OCI-LY7 (cell line): ENCODE data around the gene PIRT. TPM values are rescaled to one million over a fixed set of nuclear protein-coding genes. Genes with fewer than 3 reads are reported as not detected.

Source experiments
- BruUV-seq: library from RNA; stranded (reverse); fragments of 400-500 nt; replicated peaks from 2 replicates; lab custom pipeline; 2021; lab: Mats Ljungman, UMichigan
- CTCF ChIA-PET: fragments of 300-600 bp; sonication (Branson Sonifier 250); formaldehyde crosslinking; loops from one replicate; lab custom pipeline; 2022; ENCODE audit warnings: antibody characterized with exemption; ENCODE audit not compliant: unreplicated experiment; lab: Charles Lee
- POLR2A ChIA-PET: fragments of 300-600 bp; sonication (Branson Sonifier 250); formaldehyde crosslinking; loops from one replicate; lab custom pipeline; 2022; ENCODE audit warnings: antibody characterized with exemption; lab: Charles Lee
- DNase-seq: peaks from one replicate; pipeline ENCODE4 v3.0.0-alpha.2; 2015; ENCODE audit warnings: low spot score
- H2AFZ ChIP-seq: fragments of 200-600 bp; sonication (generic), shearing (Covaris generic); 2 replicates; pipeline ENCODE4 v1.6.1; 2014; ENCODE audit warnings: mild to moderate bottlenecking, antibody characterized with exemption, low read length, moderate library complexity
- H3K27ac ChIP-seq: fragments of 200-600 bp; sonication (generic); 2 replicates; pipeline ENCODE4 v1.5.1; 2014; ENCODE audit warnings: mixed run types, low read depth, mild to moderate bottlenecking, moderate library complexity, low read length, inconsistent platforms; ENCODE audit not compliant: poor library complexity, severe bottlenecking
- H3K36me3 ChIP-seq: fragments of 200-600 bp; sonication (generic); 2 replicates; pipeline ENCODE4 v1.6.1; 2014; ENCODE audit warnings: mild to moderate bottlenecking, antibody characterized with exemption, low read length, moderate library complexity, mixed read lengths; ENCODE audit not compliant: insufficient read depth
- H3K4me1 ChIP-seq: fragments of 200-600 bp; sonication (generic); 2 replicates; pipeline ENCODE4 v1.5.1; 2014; ENCODE audit warnings: mild to moderate bottlenecking, low read length; ENCODE audit not compliant: insufficient read depth, poor library complexity, severe bottlenecking
- H3K4me2 ChIP-seq: fragments of 200-600 bp; sonication (generic); 2 replicates; pipeline ENCODE4 v1.6.1; 2014; ENCODE audit warnings: mild to moderate bottlenecking, low read length
- H3K4me3 ChIP-seq: fragments of 200-600 bp; sonication (generic); 2 replicates; pipeline ENCODE4 v1.5.1; 2014; ENCODE audit warnings: mild to moderate bottlenecking, low read depth, low read length; ENCODE audit not compliant: poor library complexity, severe bottlenecking
- H3K79me2 ChIP-seq: fragments of 200-600 bp; sonication (generic); 2 replicates; pipeline ENCODE4 v1.6.1; 2016; ENCODE audit warnings: low read depth, mild to moderate bottlenecking, low read length, moderate library complexity, mixed read lengths; ENCODE audit not compliant: insufficient read depth
- H3K9me2 ChIP-seq: fragments of 200-600 bp; sonication (generic); 2 replicates; pipeline ENCODE4 v1.6.1; 2016; ENCODE audit warnings: mild to moderate bottlenecking, low read length, mixed read lengths; ENCODE audit not compliant: insufficient read depth
- H3K9me3 ChIP-seq: fragments of 200-600 bp; sonication (generic); 2 replicates; pipeline ENCODE4 v1.6.1; 2014; ENCODE audit warnings: mild to moderate bottlenecking, mixed run types, low read length, mixed read lengths
- H4K20me1 ChIP-seq: fragments of 200-600 bp; sonication (generic); 2 replicates; pipeline ENCODE4 v1.6.1; 2014; ENCODE audit warnings: mild to moderate bottlenecking, antibody characterized with exemption, low read length, moderate library complexity, mixed read lengths; ENCODE audit not compliant: insufficient read depth
- EZH2phosphoT487 ChIP-seq: fragments of 200-600 bp; sonication (generic); IDR thresholded peaks from 2 replicates; pipeline ENCODE4 v1.6.1; 2018; ENCODE audit warnings: low read depth, borderline replicate concordance, mild to moderate bottlenecking, mixed run types, antibody characterized with exemption, low read length, moderate library complexity, mixed read lengths
- intact Hi-C: fragments of 100-400 bp; cut with micrococcal nuclease; formaldehyde crosslinking; loops from one replicate; pipeline ENCODE4 v1.10.0; 2022; ENCODE audit not compliant: unreplicated experiment
- total RNA-seq, 2 experiments: library from RNA; depleted of rRNA in 1 of 2; stranded (reverse); fragments of >200 nt in 1 of 2; shearing (Covaris generic) in 1 of 2; gene quantifications; 2 replicates each; pipeline ENCODE4 v1.2.3, GENCODE V29; 2014 to 2022
- TF ChIP-seq, protein P1 (sequence below): fragments of 200-600 bp; sonication (generic); conservative IDR thresholded peaks from 2 replicates; pipeline ENCODE4 v1.5.1; 2014; ENCODE audit warnings: mild to moderate bottlenecking, antibody characterized with exemption, low read length, moderate library complexity, mixed read lengths

The PIRT gene
- total RNA-seq, 2 experiments from 2014 or later: not detected

DNA sequence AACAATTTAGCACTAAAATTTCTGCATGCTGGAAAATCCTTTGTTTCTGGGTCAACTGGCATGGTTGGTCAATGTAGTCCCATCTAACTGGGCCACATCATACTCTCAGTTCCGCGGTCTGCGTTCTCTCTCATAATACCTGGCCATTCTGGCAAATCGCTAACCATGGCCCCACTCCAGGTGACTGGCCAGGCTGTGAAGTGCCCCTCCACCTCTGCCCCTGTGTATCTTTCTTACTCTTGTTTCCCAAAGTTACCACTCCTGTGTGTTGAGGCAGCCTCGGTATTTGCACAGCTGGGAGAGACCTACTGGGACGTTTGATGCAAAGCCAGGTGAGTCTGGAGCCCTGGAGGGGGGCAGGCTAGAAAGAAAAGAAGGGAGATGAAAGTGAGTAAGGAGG lies 32.0 kb downstream of the PIRT start:
- Histone ChIP-seq H4K20me1 (no peaks in the 10 kb centered on the region), H3K27ac (no peak overlapping the region), H3K36me3 (no peaks in the 10 kb centered on the region), H3K9me2 (no peaks in the 10 kb centered on the region), H3K79me2 (no peaks in the 10 kb centered on the region), H3K4me2 (no peak overlapping the region), H3K4me3 (no peak overlapping the region), H3K9me3 (no peaks in the 10 kb centered on the region), H2AFZ (no peak overlapping the region), H3K4me1 (no peaks in the 10 kb centered on the region)
- no peak for TF ChIP-seq EZH2phosphoT487
- TF ChIP-seq, protein P1, sequence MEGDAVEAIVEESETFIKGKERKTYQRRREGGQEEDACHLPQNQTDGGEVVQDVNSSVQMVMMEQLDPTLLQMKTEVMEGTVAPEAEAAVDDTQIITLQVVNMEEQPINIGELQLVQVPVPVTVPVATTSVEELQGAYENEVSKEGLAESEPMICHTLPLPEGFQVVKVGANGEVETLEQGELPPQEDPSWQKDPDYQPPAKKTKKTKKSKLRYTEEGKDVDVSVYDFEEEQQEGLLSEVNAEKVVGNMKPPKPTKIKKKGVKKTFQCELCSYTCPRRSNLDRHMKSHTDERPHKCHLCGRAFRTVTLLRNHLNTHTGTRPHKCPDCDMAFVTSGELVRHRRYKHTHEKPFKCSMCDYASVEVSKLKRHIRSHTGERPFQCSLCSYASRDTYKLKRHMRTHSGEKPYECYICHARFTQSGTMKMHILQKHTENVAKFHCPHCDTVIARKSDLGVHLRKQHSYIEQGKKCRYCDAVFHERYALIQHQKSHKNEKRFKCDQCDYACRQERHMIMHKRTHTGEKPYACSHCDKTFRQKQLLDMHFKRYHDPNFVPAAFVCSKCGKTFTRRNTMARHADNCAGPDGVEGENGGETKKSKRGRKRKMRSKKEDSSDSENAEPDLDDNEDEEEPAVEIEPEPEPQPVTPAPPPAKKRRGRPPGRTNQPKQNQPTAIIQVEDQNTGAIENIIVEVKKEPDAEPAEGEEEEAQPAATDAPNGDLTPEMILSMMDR: no peak
- intact Hi-C loops: no loop called here
- DNase-seq: no peak
- POLR2A ChIA-PET: no interaction called here
- CTCF ChIA-PET: no interaction called here
- no TSS peak for BruUV-seq

- Histone ChIP-seq H3K36me3 (no peaks in the 10 kb centered on the region), H4K20me1 (no peaks in the 10 kb centered on the region), H3K4me2 (no peak overlapping the region), H3K4me1 (no peaks in the 10 kb centered on the region), H3K79me2 (no peaks in the 10 kb centered on the region), H2AFZ (no peak overlapping the region), H3K9me3 (no peaks in the 10 kb centered on the region), H3K9me2 (no peaks in the 10 kb centered on the region), H3K27ac (no peak overlapping the region), H3K4me3 (no peak overlapping the region)
- TF ChIP-seq EZH2phosphoT487: no peak
- TF ChIP-seq, protein P1: no peak
- no peak for DNase-seq
- BruUV-seq: no TSS peak
- ChIA-PET POLR2A (no interaction called here), CTCF (no interaction called here)
- intact Hi-C loops: no loop called here
These were observed 33.3 kb downstream of the PIRT start for GRCh38 chr17:10804546-10804945.

GRCh38 chr17:10803830-10804475 lies 33.9 kb downstream of the PIRT start, which contains the start of gene TMEM238L:
TSS of gene TMEM238L (minus strand) at chr17:10804099. CDS start at chr17:10803963, 136 bp downstream.
- Histone ChIP-seq H3K79me2 (no peaks in the 10 kb centered on the region), H3K4me1 (no peaks in the 10 kb centered on the region), H3K36me3 (no peaks in the 10 kb centered on the region), H4K20me1 (no peaks in the 10 kb centered on the region), H3K27ac (no peak within 1 kb of the TSS), H3K4me3 (no peak within 1 kb of the TSS), H2AFZ (no peak within 1 kb of the TSS), H3K9me3 (no peaks in the 10 kb centered on the region), H3K9me2 (no peaks in the 10 kb centered on the region), H3K4me2 (no peak within 1 kb of the TSS)
- ChIA-PET CTCF (no interaction called here), POLR2A (no interaction called here)
- intact Hi-C loops: no loop called here
- BruUV-seq: no TSS peak
- DNase-seq: no peak
- TF ChIP-seq, protein P1: no peak
- TF ChIP-seq EZH2phosphoT487: no peak
